CD14-positive monocyte (primary cell): ENCODE results near the gene SHISAL1. TPM values are rescaled to one million over a fixed set of nuclear protein-coding genes. Genes with fewer than 3 reads are reported as not detected.

ENCODE experiments used
- DNase-seq, 3 donors: peaks; one replicate each; pipeline ENCODE4 v3.0.0-alpha.2; 2011 to 2022
- H2AFZ ChIP-seq: 2 replicates; pipeline ENCODE4 v1.6.0; 2012; ENCODE audit warnings: mild to moderate bottlenecking, low read depth, low read length, inconsistent platforms; ENCODE audit not compliant: insufficient read depth, poor library complexity, severe bottlenecking
- H3K27ac ChIP-seq, 2 donors: 1 replicate in 1 of 2; 2 replicates in 1 of 2; pipeline ENCODE4 v1.5.1; 2012 to 2013; ENCODE audit warnings: low read length in 2 of 2, control low read depth in 1 of 2, inconsistent platforms in 1 of 2, low read depth in 1 of 2, mild to moderate bottlenecking in 1 of 2
- H3K27me3 ChIP-seq, 2 donors: one replicate each; pipeline versions ENCODE4 v1.6.0 to v1.6.1; 2011 to 2013; ENCODE audit warnings: low read length in 2 of 2; ENCODE audit not compliant: control insufficient read depth in 2 of 2, insufficient read depth in 2 of 2
- H3K36me3 ChIP-seq, 2 donors: replicated peaks in 1 of 2; 1 replicate in 1 of 2; 2 replicates in 1 of 2; pipeline versions ENCODE4 v1.5.1 to v1.6.1; 2012 to 2013; ENCODE audit warnings: low read length in 2 of 2, control low read depth in 1 of 2, inconsistent platforms in 1 of 2, mild to moderate bottlenecking in 1 of 2; ENCODE audit not compliant: insufficient read depth in 2 of 2, control insufficient read depth in 1 of 2
- H3K4me1 ChIP-seq, 2 donors: 1 replicate in 1 of 2; 2 replicates in 1 of 2; pipeline versions ENCODE4 v1.5.1 to v1.6.1; 2012 to 2013; ENCODE audit warnings: low read length in 2 of 2, control low read depth in 1 of 2, inconsistent platforms in 1 of 2, mild to moderate bottlenecking in 1 of 2, moderate library complexity in 1 of 2; ENCODE audit not compliant: insufficient read depth in 2 of 2, control insufficient read depth in 1 of 2
- H3K4me2 ChIP-seq: replicated peaks from 2 replicates; pipeline ENCODE3; 2012; ENCODE audit warnings: low read length, moderate library complexity, mild to moderate bottlenecking; ENCODE audit not compliant: poor library complexity, severe bottlenecking; ENCODE audit errors: extremely low read depth
- H3K4me3 ChIP-seq, 3 experiments: fragments of 200-600 bp in 1 of 3; sonication (generic) in 1 of 3; replicated peaks in 1 of 3; 1 replicate in 2 of 3; 2 replicates in 1 of 3; pipeline ENCODE4 v1.5.1; 2011 to 2013; ENCODE audit warnings: low read length in 3 of 3, mild to moderate bottlenecking in 3 of 3, control low read depth in 2 of 3, low read depth in 2 of 3, inconsistent platforms in 1 of 3, moderate library complexity in 1 of 3
- H3K79me2 ChIP-seq: 2 replicates; pipeline ENCODE4 v1.6.0; 2012; ENCODE audit warnings: mild to moderate bottlenecking, control low read depth, inconsistent platforms, low read length, moderate library complexity; ENCODE audit not compliant: insufficient read depth
- H3K9ac ChIP-seq: 2 replicates; pipeline ENCODE4 v1.6.0; 2017; ENCODE audit warnings: low read length, mild to moderate bottlenecking; ENCODE audit not compliant: insufficient read depth, poor library complexity, severe bottlenecking
- H3K9me3 ChIP-seq, 2 donors: replicated peaks in 1 of 2; 1 replicate in 1 of 2; 2 replicates in 1 of 2; pipeline versions ENCODE4 v1.5.1 to v1.6.1; 2012 to 2013; ENCODE audit warnings: low read length in 2 of 2, control low read depth in 1 of 2; ENCODE audit not compliant: control insufficient read depth in 1 of 2, insufficient read depth in 1 of 2
- H4K20me1 ChIP-seq: 2 replicates; pipeline ENCODE4 v1.6.0; 2012; ENCODE audit warnings: mild to moderate bottlenecking, low read length, control low read depth, moderate library complexity; ENCODE audit not compliant: insufficient read depth
- H3K27ac Mint-ChIP-seq, 7 donors: one replicate each; pipeline ENCODE4 v1.8.0; 2020; ENCODE audit warnings: mild to moderate bottlenecking in 7 of 7, mixed read lengths in 7 of 7, moderate library complexity in 6 of 7, inconsistent platforms in 2 of 7
- H3K27me3 Mint-ChIP-seq, 3 donors: one replicate each; pipeline ENCODE4 v1.8.0; 2021 to 2022; ENCODE audit warnings: low read depth in 3 of 3, mild to moderate bottlenecking in 3 of 3, mixed read lengths in 3 of 3, moderate library complexity in 3 of 3, inconsistent platforms in 1 of 3
- H3K36me3 Mint-ChIP-seq, 2 donors: one replicate each; pipeline ENCODE4 v1.8.0; 2020; ENCODE audit warnings: mixed read lengths in 2 of 2, inconsistent platforms in 1 of 2, mild to moderate bottlenecking in 1 of 2
- H3K4me1 Mint-ChIP-seq: one replicate; pipeline ENCODE4 v1.8.0; 2020; ENCODE audit warnings: mild to moderate bottlenecking, mixed read lengths
- H3K4me3 Mint-ChIP-seq, 2 donors: one replicate each; pipeline ENCODE4 v1.8.0; 2020; ENCODE audit warnings: mild to moderate bottlenecking in 2 of 2, mixed read lengths in 2 of 2, moderate library complexity in 1 of 2
- H3K9me3 Mint-ChIP-seq, 7 donors: one replicate each; pipeline ENCODE4 v1.8.0; 2020 to 2022; ENCODE audit warnings: mixed read lengths in 7 of 7, mild to moderate bottlenecking in 6 of 7, moderate library complexity in 6 of 7, inconsistent platforms in 2 of 7
- WGBS: methylation state at CpG from one replicate; pipeline ENCODE4 v1.1.5; 2013; ENCODE audit warnings: missing lambda C conversion rate; ENCODE audit not compliant: insufficient coverage; 5-methylcytosine and 5-hydroxymethylcytosine counted together
- intact Hi-C, 2 donors: fragments of 100-400 bp; cut with micrococcal nuclease; formaldehyde crosslinking; loops; one replicate each; pipeline versions ENCODE4 v1.15.0 to v1.15.1; 2023
- polyA plus RNA-seq, 3 donors: library from polyadenylated mRNA; depleted of rRNA in 1 of 3; unstranded in 2 of 3; stranded (reverse) in 1 of 3; fragments of 300-500 nt in 2 of 3; fragments of >200 nt in 1 of 3; fragmentation: Illumina TruSeq in 2 of 3; gene quantifications; 1 replicate in 2 of 3; 2 replicates in 1 of 3; pipeline ENCODE4 v1.2.3, GENCODE V29; 2012 to 2021
- TF ChIP-seq, protein P1 (sequence below): fragments of 200-600 bp; IDR thresholded peaks from one replicate; pipeline ENCODE4 v1.8.0; 2022; ENCODE audit warnings: antibody characterized with exemption, mild to moderate bottlenecking

Gene SHISAL1
- polyA plus RNA-seq, 3 donors: not detected

- Mint-ChIP-seq H3K4me1 (no peaks in the 10 kb centered on the region), H3K27ac (no peak overlapping the region), H3K9me3 (peaks cover 12 to 32% (median 25%) of the 10 kb centered on the region in 7 donors), H3K36me3 (peaks cover 0 to 3% of the 10 kb centered on the region in 2 donors), H3K27me3 (peaks cover 3 to 10% (median 4%) of the 10 kb centered on the region in 3 donors), H3K4me3 (no peak overlapping the region)
- H4K20me1 ChIP-seq: no peaks in the 10 kb centered on the region
- no peak overlapping the region for H3K9ac ChIP-seq
- WGBS: 98% methylated on average over 9 of the region's 10 CpGs
- no peak overlapping the region for H2AFZ ChIP-seq
- H3K9me3 ChIP-seq: peaks cover 21 to 25% of the 10 kb centered on the region in 2 donors
- TF ChIP-seq, protein P1, sequence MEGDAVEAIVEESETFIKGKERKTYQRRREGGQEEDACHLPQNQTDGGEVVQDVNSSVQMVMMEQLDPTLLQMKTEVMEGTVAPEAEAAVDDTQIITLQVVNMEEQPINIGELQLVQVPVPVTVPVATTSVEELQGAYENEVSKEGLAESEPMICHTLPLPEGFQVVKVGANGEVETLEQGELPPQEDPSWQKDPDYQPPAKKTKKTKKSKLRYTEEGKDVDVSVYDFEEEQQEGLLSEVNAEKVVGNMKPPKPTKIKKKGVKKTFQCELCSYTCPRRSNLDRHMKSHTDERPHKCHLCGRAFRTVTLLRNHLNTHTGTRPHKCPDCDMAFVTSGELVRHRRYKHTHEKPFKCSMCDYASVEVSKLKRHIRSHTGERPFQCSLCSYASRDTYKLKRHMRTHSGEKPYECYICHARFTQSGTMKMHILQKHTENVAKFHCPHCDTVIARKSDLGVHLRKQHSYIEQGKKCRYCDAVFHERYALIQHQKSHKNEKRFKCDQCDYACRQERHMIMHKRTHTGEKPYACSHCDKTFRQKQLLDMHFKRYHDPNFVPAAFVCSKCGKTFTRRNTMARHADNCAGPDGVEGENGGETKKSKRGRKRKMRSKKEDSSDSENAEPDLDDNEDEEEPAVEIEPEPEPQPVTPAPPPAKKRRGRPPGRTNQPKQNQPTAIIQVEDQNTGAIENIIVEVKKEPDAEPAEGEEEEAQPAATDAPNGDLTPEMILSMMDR: no peak
- H3K36me3 ChIP-seq: no peaks in the 10 kb centered on the region
- no peak overlapping the region for H3K27ac ChIP-seq
- H3K4me1 ChIP-seq: no peaks in the 10 kb centered on the region
- no peak overlapping the region for H3K4me2 ChIP-seq
- DNase-seq: no peak
- intact Hi-C loops: no loop called here
- H3K4me3 ChIP-seq: no peak overlapping the region
- H3K79me2 ChIP-seq: no peaks in the 10 kb centered on the region
- no peaks in the 10 kb centered on the region for H3K27me3 ChIP-seq
These were observed 63.8 kb downstream of the SHISAL1 start for GRCh38 chr22:44248926-44249325.

DNA sequence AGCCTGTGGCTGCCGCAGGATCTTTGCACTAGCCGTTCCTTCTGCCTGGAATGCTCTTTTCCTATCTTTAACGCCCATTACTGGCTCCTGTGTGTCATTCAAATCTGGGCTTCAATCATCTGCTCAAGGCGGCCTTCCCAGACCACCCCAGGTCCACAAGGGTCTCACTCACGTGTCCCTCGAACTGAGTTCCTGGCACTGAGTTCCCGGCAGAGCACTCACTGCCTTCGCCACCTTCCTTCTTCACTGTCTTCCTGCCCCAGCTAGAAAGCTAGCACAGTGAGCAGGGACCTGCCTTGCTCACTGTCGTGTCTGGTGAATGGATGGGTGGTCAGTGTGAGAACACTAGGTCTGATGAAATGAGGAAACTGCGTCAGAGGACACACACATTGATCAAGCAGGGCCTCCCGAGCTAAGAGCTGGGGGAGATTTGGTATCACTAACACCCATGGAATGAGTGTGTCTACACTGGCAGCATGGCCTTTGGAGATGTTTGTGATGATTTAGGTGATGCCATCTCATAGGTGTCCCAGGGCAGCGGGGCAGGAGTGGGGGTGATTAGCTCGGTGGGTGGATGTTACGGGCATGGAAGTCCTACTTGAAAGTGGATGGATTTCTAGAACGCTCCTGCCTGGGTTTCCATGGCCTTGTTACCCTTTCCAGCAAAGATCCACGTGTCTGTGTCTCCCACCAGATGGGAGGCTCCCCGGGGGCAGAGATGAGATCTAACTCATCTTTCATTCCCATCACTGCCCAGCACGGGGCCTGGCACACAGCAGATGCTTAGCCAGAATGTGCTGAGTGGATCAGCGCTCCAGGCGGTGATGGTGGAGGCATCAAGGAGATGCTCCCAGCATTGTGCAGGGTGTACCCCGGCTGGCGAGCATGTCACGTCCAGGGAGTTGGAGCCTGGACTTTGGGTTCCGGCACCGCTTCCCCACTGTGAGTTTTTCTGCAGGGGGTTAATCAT, 64.5 kb downstream of the SHISAL1 start:
- Histone ChIP-seq H3K9me3 (peaks cover 21 to 25% of the 10 kb centered on the region in 2 donors), H3K9ac (no peak overlapping the region), H4K20me1 (no peaks in the 10 kb centered on the region), H3K4me2 (no peak overlapping the region), H3K79me2 (no peaks in the 10 kb centered on the region), H3K4me1 (no peaks in the 10 kb centered on the region), H3K27ac (no peak overlapping the region), H2AFZ (no peak overlapping the region), H3K4me3 (no peak overlapping the region), H3K36me3 (no peaks in the 10 kb centered on the region), H3K27me3 (no peaks in the 10 kb centered on the region)
- H3K36me3 Mint-ChIP-seq: peaks cover 0 to 3% of the 10 kb centered on the region in 2 donors
- H3K4me1 Mint-ChIP-seq: no peaks in the 10 kb centered on the region
- intact Hi-C loops: no loop called here
- H3K27me3 Mint-ChIP-seq: peaks cover 3 to 10% (median 4%) of the 10 kb centered on the region in 3 donors
- TF ChIP-seq, protein P1: no peak
- peaks cover 12 to 32% (median 25%) of the 10 kb centered on the region in 7 donors for H3K9me3 Mint-ChIP-seq
- DNase-seq: no peak
- H3K4me3 Mint-ChIP-seq: no peak overlapping the region
- H3K27ac Mint-ChIP-seq: no peak overlapping the region
- WGBS: 95% methylated on average over 17 of the region's 25 CpGs
